Measurements from ENCODE around the gene TDP1. TPM values are rescaled to one million over a fixed set of nuclear protein-coding genes. Genes with fewer than 3 reads are reported as not detected.

TDP1 gene
- total RNA-seq, 2 experiments from 2014 or later, result 51.9 to 59.8 TPM

DNA sequence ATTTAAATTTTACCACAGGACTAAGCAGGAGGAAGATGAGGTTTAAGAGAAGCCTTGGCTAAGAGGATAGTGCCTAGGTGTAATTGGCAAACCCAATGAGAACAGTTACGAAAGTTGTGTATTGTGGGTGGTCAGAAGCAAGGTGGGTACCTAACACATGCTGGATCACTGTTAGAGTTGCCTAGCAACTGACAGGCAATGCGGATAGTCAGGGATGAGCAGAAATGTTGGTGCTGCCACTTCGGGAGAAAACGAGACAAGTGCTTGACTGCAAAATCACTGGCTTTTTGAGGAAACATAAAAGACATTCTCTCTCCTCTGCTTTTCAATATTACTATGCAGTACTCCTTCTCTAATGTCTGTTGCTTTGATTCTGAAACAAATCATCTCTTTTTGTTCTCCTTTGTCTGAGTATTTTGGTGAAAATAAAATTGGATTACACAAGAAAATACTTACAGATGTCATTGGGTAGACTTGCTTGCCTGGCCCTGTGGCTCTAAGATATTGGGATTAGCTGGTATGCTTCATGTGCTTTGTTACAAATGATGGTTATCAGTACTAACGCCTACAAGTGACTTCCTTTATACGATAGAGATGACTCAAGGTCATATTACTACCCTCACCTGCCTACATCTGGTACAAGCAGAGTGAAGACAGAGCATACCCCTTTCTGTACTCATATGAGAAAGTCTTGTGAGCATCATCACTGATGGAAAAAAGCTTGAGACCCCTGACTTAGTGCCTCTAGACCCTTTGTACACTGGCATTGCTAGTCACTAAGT, 48.0 kb downstream of the TDP1 start:
- ChIA-PET POLR2A (no interaction called here), CTCF (no interaction called here)
- Histone ChIP-seq H3K27ac (ENCODE audit: low read depth in 1 of 2, low read length in 2 of 2) (no peak overlapping the region), H3K36me3 (ENCODE audit: insufficient read depth, low read length) (peaks cover 28% of the 10 kb centered on the region), H3K4me1 (ENCODE audit: insufficient read depth, low read length) (no peaks in the 10 kb centered on the region), H3K9me3 (ENCODE audit: control insufficient read depth in 1 of 2, insufficient read depth in 1 of 2, low read length in 2 of 2) (no peaks in the 10 kb centered on the region), H3K4me3 (ENCODE audit: low read length) (no peak overlapping the region), H3K27me3 (ENCODE audit: control insufficient read depth in 1 of 2, insufficient read depth in 2 of 2, low read length in 2 of 2) (no peaks in the 10 kb centered on the region)
- intact Hi-C loops (cut with DNase I, micrococcal nuclease), result no loop called here
- ATAC-seq (ENCODE audit: poor library complexity) (no peak), DNase-seq (no peak)
- Mint-ChIP-seq H3K4me3 (no peak overlapping the region), H3K9me3 (no peaks in the 10 kb centered on the region), H3K27me3 (no peaks in the 10 kb centered on the region), H3K36me3 (ENCODE audit: low read depth) (peaks cover 85% of the 10 kb centered on the region), H3K4me1 (ENCODE audit: low read depth) (peaks cover 7% of the 10 kb centered on the region), H3K27ac (peak overlapping the region; percentile 15)
- TF ChIP-seq CTCF (IDR thresholded peaks at IDR 0.05), result no peak

- Histone ChIP-seq H3K36me3 (ENCODE audit: insufficient read depth, low read length) (peaks cover 33% of the 10 kb centered on the region), H3K4me3 (ENCODE audit: low read length) (no peak overlapping the region), H3K9me3 (ENCODE audit: control insufficient read depth in 1 of 2, insufficient read depth in 1 of 2, low read length in 2 of 2) (no peaks in the 10 kb centered on the region), H3K27ac (ENCODE audit: low read depth in 1 of 2, low read length in 2 of 2) (no peak overlapping the region), H3K4me1 (ENCODE audit: insufficient read depth, low read length) (no peaks in the 10 kb centered on the region), H3K27me3 (ENCODE audit: control insufficient read depth in 1 of 2, insufficient read depth in 2 of 2, low read length in 2 of 2) (no peaks in the 10 kb centered on the region)
- no peaks in the 10 kb centered on the region for H3K9me3 Mint-ChIP-seq
- H3K27ac Mint-ChIP-seq, result no peak overlapping the region
- POLR2A ChIA-PET, result no interaction called here
- TF ChIP-seq CTCF (IDR thresholded peaks at IDR 0.05), result no peak
- peaks cover 85% of the 10 kb centered on the region for H3K36me3 Mint-ChIP-seq (ENCODE audit: low read depth)
- intact Hi-C loops (cut with DNase I, micrococcal nuclease), result no loop called here
- CTCF ChIA-PET, result no interaction called here
- peaks cover 7% of the 10 kb centered on the region for H3K4me1 Mint-ChIP-seq (ENCODE audit: low read depth)
- no peak overlapping the region for H3K4me3 Mint-ChIP-seq
- no peaks in the 10 kb centered on the region for H3K27me3 Mint-ChIP-seq
- ATAC-seq (ENCODE audit: poor library complexity) (no peak), DNase-seq (no peak)
Observed at GRCh38 chr14:90005441-90005840, 49.7 kb downstream of the TDP1 start.

- Mint-ChIP-seq H3K9me3 (no peaks in the 10 kb centered on the region), H3K4me3 (no peak overlapping the region), H3K27me3 (no peaks in the 10 kb centered on the region), H3K4me1 (ENCODE audit: low read depth) (peaks cover 7% of the 10 kb centered on the region), H3K36me3 (ENCODE audit: low read depth) (peaks cover 88% of the 10 kb centered on the region), H3K27ac (no peak overlapping the region)
- ATAC-seq (ENCODE audit: poor library complexity) (no peak), DNase-seq (peak in 1 of 14 experiments; percentile 2)
- no peak for TF ChIP-seq CTCF (IDR thresholded peaks at IDR 0.05)
- Histone ChIP-seq H3K4me1 (ENCODE audit: insufficient read depth, low read length) (no peaks in the 10 kb centered on the region), H3K4me3 (ENCODE audit: low read length) (no peak overlapping the region), H3K27me3 (ENCODE audit: control insufficient read depth in 1 of 2, insufficient read depth in 2 of 2, low read length in 2 of 2) (no peaks in the 10 kb centered on the region), H3K9me3 (ENCODE audit: control insufficient read depth in 1 of 2, insufficient read depth in 1 of 2, low read length in 2 of 2) (no peaks in the 10 kb centered on the region), H3K27ac (ENCODE audit: low read depth in 1 of 2, low read length in 2 of 2) (no peak overlapping the region), H3K36me3 (ENCODE audit: insufficient read depth, low read length) (peaks cover 38% of the 10 kb centered on the region)
- ChIA-PET CTCF (no interaction called here), POLR2A (no interaction called here)
- intact Hi-C loops (cut with DNase I, micrococcal nuclease), result no loop called here
Observed at GRCh38 chr14:90005939-90006530, 50.3 kb downstream of the TDP1 start.

Data from CD4-positive, alpha-beta T cell (primary cell).